Keratinocyte (primary cell): ENCODE results near the gene TPD52L2. TPM values are rescaled to one million over a fixed set of nuclear protein-coding genes. Genes with fewer than 3 reads are reported as not detected.

ENCODE experiments used
- DNase-seq: peaks from one replicate; pipeline ENCODE4 v3.0.0-alpha.2; 2011; ENCODE audit warnings: low read depth, missing footprints, low spot score
- FAIRE-seq: peaks from 2 replicates; lab custom pipeline; 2011; peaks lifted over from hg19 to GRCh38; lab: Jason Lieb, UNC
- H2AFZ ChIP-seq: 2 replicates; pipeline ENCODE4 v1.6.0; 2012; ENCODE audit warnings: low read length, control low read depth, inconsistent platforms; ENCODE audit not compliant: control insufficient read depth
- H3K27ac ChIP-seq: 2 replicates; pipeline ENCODE4 v1.5.1; 2011; ENCODE audit warnings: low read length; ENCODE audit not compliant: control insufficient read depth, insufficient read depth
- H3K27me3 ChIP-seq: 3 replicates; pipeline ENCODE4 v1.6.0; 2011; ENCODE audit warnings: low read length; ENCODE audit not compliant: control insufficient read depth, insufficient read depth; ENCODE audit errors: extremely low read depth
- H3K36me3 ChIP-seq, 2 experiments: 2 replicates in 1 of 2; 3 replicates in 1 of 2; pipeline ENCODE4 v1.5.1; 2011; ENCODE audit warnings: low read length in 2 of 2, mild to moderate bottlenecking in 1 of 2; ENCODE audit not compliant: control insufficient read depth in 2 of 2, insufficient read depth in 2 of 2; ENCODE audit errors: extremely low read depth in 1 of 2
- H3K4me1 ChIP-seq: 3 replicates; pipeline ENCODE4 v1.5.1; 2011; ENCODE audit warnings: low read length; ENCODE audit not compliant: control insufficient read depth, insufficient read depth; ENCODE audit errors: extremely low read depth
- H3K4me2 ChIP-seq: 3 replicates; pipeline ENCODE4 v1.6.0; 2011; ENCODE audit warnings: low read depth, low read length; ENCODE audit not compliant: control insufficient read depth, insufficient read depth; ENCODE audit errors: extremely low read depth
- H3K4me3 ChIP-seq, 3 experiments: fragments of 200-600 bp in 1 of 3; sonication (generic) in 1 of 3; 2 replicates in 2 of 3; 3 replicates in 1 of 3; pipeline ENCODE4 v1.5.1; 2011 to 2016; ENCODE audit warnings: low read length in 3 of 3, mild to moderate bottlenecking in 3 of 3, control low read depth in 2 of 3, inconsistent platforms in 1 of 3, low read depth in 1 of 3, mixed read lengths in 1 of 3, mixed run types in 1 of 3, moderate library complexity in 1 of 3; ENCODE audit not compliant: control insufficient read depth in 2 of 3, insufficient read depth in 2 of 3; ENCODE audit errors: extremely low read depth in 1 of 3
- H3K79me2 ChIP-seq: 2 replicates; pipeline ENCODE4 v1.6.0; 2012; ENCODE audit warnings: low read length; ENCODE audit not compliant: control insufficient read depth, insufficient read depth
- H3K9ac ChIP-seq: 3 replicates; pipeline ENCODE4 v1.6.0; 2011; ENCODE audit warnings: low read length; ENCODE audit not compliant: control insufficient read depth, insufficient read depth; ENCODE audit errors: extremely low read depth
- H3K9me1 ChIP-seq: 3 replicates; pipeline ENCODE4 v1.6.0; 2011; ENCODE audit warnings: low read length; ENCODE audit not compliant: control insufficient read depth, insufficient read depth; ENCODE audit errors: extremely low read depth
- H3K9me3 ChIP-seq: 2 replicates; pipeline ENCODE4 v1.5.1; 2012; ENCODE audit warnings: low read depth, low read length; ENCODE audit not compliant: control insufficient read depth
- H4K20me1 ChIP-seq: 3 replicates; pipeline ENCODE4 v1.6.0; 2011; ENCODE audit warnings: low read length; ENCODE audit not compliant: control insufficient read depth, insufficient read depth; ENCODE audit errors: extremely low read depth
- CTCF ChIP-seq, 3 experiments: IDR thresholded peaks in 1 of 3; conservative IDR thresholded peaks in 1 of 3; optimal IDR thresholded peaks in 1 of 3; 2 replicates in 2 of 3; 3 replicates in 1 of 3; pipeline versions ENCODE3 to v1.5.1; 2011; ENCODE audit warnings: low read length in 3 of 3, mild to moderate bottlenecking in 3 of 3, moderate library complexity in 2 of 3, control low read depth in 1 of 3, inconsistent platforms in 1 of 3; ENCODE audit not compliant: insufficient read depth in 2 of 3; ENCODE audit errors: extremely low read depth in 1 of 3
- EZH2 ChIP-seq: IDR thresholded peaks from one replicate; pipeline ENCODE4 v1.6.1; 2012; ENCODE audit warnings: inconsistent platforms, mild to moderate bottlenecking, low read length, moderate library complexity
- dilution Hi-C: fragments of 300-500 bp; cut with MboI; formaldehyde crosslinking; loops from one replicate; pipeline ENCODE4 v1.7.0; 2020; ENCODE audit warnings: low sequenced_read_pairs; ENCODE audit not compliant: extremely low pct_ligation_motif_present
- polyA plus RNA-seq, 5 experiments: library from polyadenylated mRNA; depleted of rRNA in 3 of 5; stranded (reverse) in 3 of 5; stranded (forward) in 1 of 5; unstranded in 1 of 5; fragments of >200 nt; gene quantifications; 1 replicate in 1 of 5; 2 replicates in 3 of 5; 3 replicates in 1 of 5; pipeline versions ENCODE4 v1.2.1 to v1.2.3, GENCODE V29; 2011 to 2012; ENCODE audit warnings: missing spikeins in 2 of 5, low read depth in 1 of 5, low replicate concordance in 1 of 5

The TPD52L2 gene
- polyA plus RNA-seq, 1 donor (not counting 4 experiments of a cell fraction or from before 2014, with no cell fraction given) = 177 TPM

- Histone ChIP-seq H3K4me1 (no peaks in the 10 kb centered on the region), H3K9ac (no peak overlapping the region), H3K36me3 (no peaks in the 10 kb centered on the region), H3K4me2 (no peak overlapping the region), H3K27ac (no peak overlapping the region), H3K79me2 (no peaks in the 10 kb centered on the region), H2AFZ (no peak overlapping the region), H3K4me3 (no peak overlapping the region), H3K9me1 (no peaks in the 10 kb centered on the region), H3K9me3 (no peaks in the 10 kb centered on the region), H3K27me3 (peaks cover 9% of the 10 kb centered on the region), H4K20me1 (no peaks in the 10 kb centered on the region)
- no peak for DNase-seq
- TF ChIP-seq CTCF (optimal IDR thresholded peaks at IDR 0.05 in 1 of 3, IDR thresholded peaks at IDR 0.05 in 1 of 3, conservative IDR thresholded peaks at IDR 0.05 in 1 of 3; ENCODE audit: extremely low read depth in 1 of 3, insufficient read depth in 2 of 3, low read length in 3 of 3) = no peak
- TF ChIP-seq EZH2 = no peak
- no peak for FAIRE-seq
- dilution Hi-C loops = no loop called here
Measured at GRCh38 chr20:63822276-63822696, 42.8 kb upstream of the TPD52L2 start.

GRCh38 chr20:63823691-63824311 is 41.3 kb upstream of the TPD52L2 start:
- no peak overlapping the region for H3K4me2 ChIP-seq
- H3K27ac ChIP-seq = no peak overlapping the region
- no peak overlapping the region for H2AFZ ChIP-seq
- H3K27me3 ChIP-seq = peaks cover 13% of the 10 kb centered on the region
- H3K4me3 ChIP-seq = no peak overlapping the region
- no peaks in the 10 kb centered on the region for H3K4me1 ChIP-seq
- H3K9me3 ChIP-seq = no peaks in the 10 kb centered on the region
- no peaks in the 10 kb centered on the region for H4K20me1 ChIP-seq
- dilution Hi-C loops = no loop called here
- TF ChIP-seq CTCF (optimal IDR thresholded peaks at IDR 0.05 in 1 of 3, IDR thresholded peaks at IDR 0.05 in 1 of 3, conservative IDR thresholded peaks at IDR 0.05 in 1 of 3; ENCODE audit: extremely low read depth in 1 of 3, insufficient read depth in 2 of 3, low read length in 3 of 3) (no peak), EZH2 (no peak)
- H3K9me1 ChIP-seq = no peaks in the 10 kb centered on the region
- FAIRE-seq (no peak), DNase-seq (no peak)
- H3K79me2 ChIP-seq = no peaks in the 10 kb centered on the region
- no peak overlapping the region for H3K9ac ChIP-seq
- no peaks in the 10 kb centered on the region for H3K36me3 ChIP-seq
